NCI-H510A (cell line): ENCODE measurements around the gene HIGD1A.

Experiments
- DNase-seq: peaks from one replicate; lab custom pipeline; 2025; lab: John Stamatoyannopoulos, UW

The HIGD1A gene

GRCh38 chr3:42804106-42804830 is at the start of gene HIGD1A:
HIGD1A (minus strand) TSS chr3:42804490; CDS start chr3:42794253, 10,237 bp downstream.
- DNase-seq = peak; percentile 97

- DNase-seq = peak; percentile 55
These were observed 49.5 kb upstream of the HIGD1A start for GRCh38 chr3:42853739-42854302.

- DNase-seq = no peak
These were observed 48.8 kb upstream of the HIGD1A start for GRCh38 chr3:42853056-42853455.

DNA sequence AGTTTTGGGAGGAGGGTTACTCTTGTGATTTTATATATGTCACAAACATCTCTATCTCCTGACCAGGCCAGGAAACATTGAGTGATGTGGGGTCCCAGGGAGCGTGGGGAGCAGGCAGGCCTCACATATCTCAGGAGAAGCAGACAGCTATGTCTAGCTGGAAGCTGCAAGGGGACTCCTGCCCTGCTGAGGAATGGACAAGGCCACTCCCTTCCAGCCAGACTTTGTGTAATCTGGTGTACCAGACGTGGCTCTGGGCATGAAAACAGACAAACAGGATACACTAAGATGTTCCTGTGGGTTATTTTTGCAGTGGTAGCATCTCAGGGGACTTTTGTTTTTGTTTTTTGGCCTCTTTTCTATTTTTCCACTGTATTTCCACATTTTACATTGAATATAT is 48.2 kb upstream of the HIGD1A start:
- no peak for DNase-seq

DNA sequence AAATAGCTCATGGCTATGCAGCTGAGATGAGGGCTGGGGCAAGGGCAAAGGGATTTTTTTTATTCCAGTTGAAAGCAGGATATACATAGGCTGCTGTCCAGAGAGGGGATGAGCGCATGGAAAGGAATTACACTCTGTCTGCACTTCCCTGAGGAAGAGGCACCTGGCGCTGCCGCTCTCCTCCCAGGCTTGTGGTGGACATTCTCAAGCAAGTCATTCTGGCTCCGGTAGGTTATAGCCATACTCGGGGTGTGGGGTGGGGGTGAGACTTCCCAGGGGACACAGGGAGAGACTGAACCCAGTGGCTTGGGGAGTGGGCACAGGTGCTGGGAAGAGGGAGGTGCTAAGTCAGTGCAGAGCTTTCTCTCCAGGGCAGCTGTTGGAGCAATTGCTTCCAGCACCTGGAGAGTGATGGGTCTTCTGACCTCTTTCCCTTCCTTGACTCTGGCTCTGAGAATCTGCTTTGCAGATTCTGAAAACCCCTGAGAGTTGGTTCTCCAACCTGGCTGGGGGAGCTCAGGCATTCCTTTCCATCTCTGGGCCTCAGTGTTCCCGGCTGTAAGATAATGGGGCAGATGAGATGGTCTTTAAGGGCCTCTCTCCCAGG is 47.0 kb upstream of the HIGD1A start:
- DNase-seq = no peak

- no peak for DNase-seq
These were observed 46.0 kb upstream of the HIGD1A start for GRCh38 chr3:42850263-42850662.

- no peak for DNase-seq
These were observed 44.7 kb upstream of the HIGD1A start for GRCh38 chr3:42849017-42849416.

DNA sequence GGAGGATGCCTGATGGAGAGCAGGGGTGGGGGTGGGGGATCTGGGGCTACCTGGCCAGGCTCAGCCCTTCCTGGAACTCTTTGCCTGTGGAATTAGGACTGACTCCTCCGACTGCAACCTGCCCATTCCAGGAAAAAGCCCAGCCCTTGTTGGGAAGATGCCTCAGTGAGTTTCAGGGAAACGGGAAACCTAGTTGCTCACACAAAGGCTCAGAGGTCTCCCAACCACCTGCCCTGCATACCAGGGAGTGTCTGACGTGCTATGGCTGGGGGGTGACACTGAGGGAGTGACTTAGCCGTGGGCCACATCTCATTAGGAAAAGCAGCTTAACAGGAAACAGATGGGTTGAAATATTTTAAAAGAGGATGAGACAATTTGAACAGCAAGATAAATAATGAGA is 43.4 kb upstream of the HIGD1A start:
- no peak for DNase-seq

- no peak for DNase-seq
These were observed 42.6 kb upstream of the HIGD1A start for GRCh38 chr3:42846685-42847522.

DNA sequence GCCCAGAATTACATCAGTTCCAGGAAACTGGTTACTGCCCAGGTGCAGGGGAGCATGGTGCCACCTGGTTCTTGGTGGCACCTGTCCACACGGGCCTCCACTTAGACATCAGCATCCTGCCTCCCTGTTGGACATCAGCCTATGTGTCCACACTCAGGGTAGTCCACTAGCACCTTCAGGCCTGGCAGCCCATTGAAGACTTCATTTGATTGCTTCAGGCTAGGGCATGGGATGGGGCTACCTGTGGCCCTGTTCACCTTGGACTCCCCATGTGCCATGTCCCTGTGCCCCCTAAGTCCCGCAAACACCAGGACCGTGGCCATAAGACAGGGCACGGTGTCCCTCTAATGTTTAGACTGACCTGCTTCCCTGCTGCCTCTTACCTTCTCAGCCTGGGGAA is 40.5 kb upstream of the HIGD1A start:
- DNase-seq = no peak

GRCh38 chr3:42844412-42844713 is 40.1 kb upstream of the HIGD1A start:
- DNase-seq = no peak

DNA sequence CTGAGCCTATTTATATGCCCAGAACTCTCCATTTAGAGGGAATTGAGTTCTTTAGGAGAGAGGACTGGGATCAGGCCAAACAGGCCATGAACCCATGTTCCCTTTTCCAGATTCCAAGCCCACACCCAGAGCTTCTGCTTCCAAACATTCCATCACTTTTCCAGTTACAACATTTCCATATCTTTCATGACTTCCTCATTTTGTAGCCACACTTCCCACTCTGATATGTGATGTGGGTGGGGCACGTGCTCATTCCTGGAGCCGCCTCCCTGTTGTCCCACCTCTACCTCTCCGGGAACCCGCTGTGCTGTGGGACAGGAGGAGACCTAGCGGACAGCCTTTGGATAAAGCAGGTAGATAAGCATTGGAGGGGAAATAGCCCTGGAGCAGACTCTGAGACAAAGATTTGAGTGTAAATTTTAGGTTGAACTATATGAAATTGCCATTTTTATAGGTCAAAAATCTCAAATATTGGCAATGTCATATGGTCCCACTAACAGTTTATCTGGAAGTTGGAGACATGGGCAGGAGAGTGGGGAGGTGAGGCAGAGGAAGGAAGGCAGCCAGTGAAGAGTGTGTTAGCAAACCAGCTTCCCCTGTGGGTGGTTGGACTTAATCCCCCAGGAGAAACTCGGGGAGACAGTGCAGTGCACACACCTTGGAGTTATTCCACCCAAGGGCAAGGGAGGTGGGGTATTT is 39.6 kb upstream of the HIGD1A start:
- no peak for DNase-seq

- no peak for DNase-seq
These were observed 37.0 kb upstream of the HIGD1A start for GRCh38 chr3:42841332-42841731.

- peak; percentile 11 for DNase-seq
These were observed 35.3 kb upstream of the HIGD1A start for GRCh38 chr3:42839616-42840015.

- no peak for DNase-seq
These were observed 34.3 kb upstream of the HIGD1A start for GRCh38 chr3:42838571-42838970.

- DNase-seq = no peak
These were observed 32.1 kb upstream of the HIGD1A start for GRCh38 chr3:42836150-42837123.

DNA sequence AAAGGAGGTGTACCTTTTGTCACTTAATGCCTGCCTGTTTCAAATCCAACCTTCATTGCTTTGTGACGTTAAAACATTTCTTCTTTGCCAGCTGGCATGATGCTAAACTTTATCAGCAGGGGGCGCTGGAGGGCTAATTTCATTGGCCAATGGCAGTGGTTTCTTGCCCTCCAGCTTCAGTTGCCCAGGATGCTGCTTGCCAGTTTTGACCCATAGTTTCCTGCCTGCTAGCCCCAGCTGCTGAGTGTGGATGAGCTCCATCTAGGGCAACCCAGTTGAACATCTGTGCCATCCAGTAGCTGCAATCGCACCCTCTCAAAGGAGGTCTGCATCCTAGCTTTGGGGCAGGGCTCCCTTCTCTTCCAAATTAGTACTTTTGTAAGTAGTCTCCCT is 27.0 kb upstream of the HIGD1A start:
- peak; percentile 28 for DNase-seq

DNA sequence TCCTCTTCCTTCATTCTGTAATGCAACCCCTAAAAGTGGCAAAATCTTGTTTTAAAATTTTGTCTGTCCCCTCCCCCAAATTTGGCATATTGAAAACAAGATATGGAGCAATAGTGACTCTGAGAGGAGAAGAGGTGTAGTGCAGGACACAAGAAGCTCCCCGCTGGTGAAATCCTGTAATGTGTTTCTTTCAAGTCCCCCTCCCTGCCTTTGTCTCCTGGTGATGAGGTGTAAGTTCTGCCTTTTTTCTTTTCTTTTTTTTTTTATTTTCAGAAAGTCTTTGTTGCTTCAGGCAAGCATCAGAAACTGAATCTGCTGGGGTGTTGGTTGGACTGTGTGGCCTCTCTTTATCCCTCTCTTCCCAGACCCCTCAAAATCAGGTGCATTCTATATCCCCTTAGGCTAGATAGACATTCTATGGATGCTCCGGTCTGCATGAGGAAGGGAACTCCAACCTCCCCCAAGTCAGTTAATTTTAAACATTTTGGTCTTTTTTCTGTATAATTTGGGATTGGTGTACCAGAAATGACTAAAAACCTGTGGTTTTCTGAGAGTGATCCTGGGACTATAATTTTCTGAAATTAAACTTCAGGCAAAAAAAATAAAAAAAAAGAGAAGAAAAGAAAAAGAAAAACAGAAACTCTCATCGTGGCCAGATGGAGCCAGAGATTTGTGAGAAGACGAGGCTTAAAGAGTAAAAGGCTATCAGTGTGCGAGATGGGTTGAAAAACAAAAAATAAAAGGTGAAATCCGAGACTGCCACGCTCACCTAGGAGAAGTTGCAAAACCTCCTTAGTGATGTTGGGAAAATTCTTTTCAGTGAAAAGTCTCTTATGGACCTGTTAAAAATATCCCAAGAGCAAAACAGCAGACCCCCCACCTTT is 26.4 kb upstream of the HIGD1A start:
- peak; percentile 9 for DNase-seq

DNA sequence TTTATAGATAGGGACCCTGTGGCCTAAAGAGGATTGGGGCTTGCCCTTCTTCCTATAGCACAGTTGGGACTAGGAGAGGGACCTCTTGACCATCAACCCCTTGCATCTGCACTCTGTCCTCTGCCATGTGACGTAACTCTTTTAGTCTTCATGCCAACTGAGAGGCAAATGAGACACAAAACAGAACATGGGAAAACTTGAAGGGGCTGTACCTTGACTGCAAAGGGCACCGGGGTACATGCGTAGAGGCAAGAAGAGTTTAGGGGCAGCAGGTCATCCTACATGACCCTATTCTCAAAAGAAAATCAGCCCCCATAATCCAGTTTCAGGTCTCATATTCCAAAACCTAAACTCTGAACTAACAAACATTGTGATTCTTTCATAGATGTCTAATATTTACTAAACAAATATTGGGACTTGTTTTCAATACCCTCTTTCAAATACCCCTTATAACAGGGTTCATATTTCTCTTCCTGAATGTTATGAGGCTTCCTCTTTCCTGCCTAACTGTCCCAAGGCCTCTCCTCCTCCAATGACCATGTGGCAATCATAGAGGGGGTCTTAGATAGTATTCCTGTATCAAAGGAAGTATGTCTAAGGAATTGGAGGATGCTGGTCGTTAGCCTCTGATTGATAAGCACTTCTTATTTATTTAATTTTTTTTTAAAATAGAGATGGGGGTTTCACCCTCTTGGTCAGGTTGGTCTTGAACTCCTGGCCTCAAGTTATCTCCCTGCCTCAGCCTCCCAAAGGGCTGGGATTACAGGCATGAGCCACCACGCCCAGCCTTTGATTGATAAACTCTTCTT is 25.5 kb upstream of the HIGD1A start:
- DNase-seq = no peak
